ACC112 (cell line): ENCODE data around the gene THAP2.

Experiments used
- H2AFZ ChIP-seq: fragments of 200-600 bp; sonication (generic); one replicate; pipeline ENCODE4 v1.6.0; 2017; ENCODE audit warnings: antibody characterized with exemption, low read length; ENCODE audit not compliant: unreplicated experiment
- H3K27ac ChIP-seq: fragments of 200-600 bp; sonication (generic); 2 replicates; pipeline ENCODE4 v1.5.1; 2014; ENCODE audit warnings: low read depth, mild to moderate bottlenecking, antibody characterized with exemption, low read length, moderate library complexity
- H3K27me3 ChIP-seq: fragments of 200-600 bp; sonication (generic); 2 replicates; pipeline ENCODE4 v1.6.1; 2014; ENCODE audit warnings: mild to moderate bottlenecking, antibody characterized with exemption, low read length, moderate library complexity, mixed read lengths; ENCODE audit not compliant: insufficient read depth
- H3K36me3 ChIP-seq: fragments of 200-600 bp; sonication (generic); 2 replicates; pipeline ENCODE4 v1.6.1; 2016; ENCODE audit warnings: mild to moderate bottlenecking, antibody characterized with exemption, low read length, moderate library complexity, mixed read lengths; ENCODE audit not compliant: insufficient read depth
- H3K4me1 ChIP-seq: fragments of 200-600 bp; sonication (generic); one replicate; pipeline ENCODE4 v1.6.1; 2016; ENCODE audit warnings: low read length, mixed read lengths; ENCODE audit not compliant: insufficient read depth, unreplicated experiment, control insufficient read depth
- H3K4me3 ChIP-seq: fragments of 200-600 bp; sonication (generic); 2 replicates; pipeline ENCODE4 v1.5.1; 2014; ENCODE audit warnings: mild to moderate bottlenecking, low read depth, low read length
- H3K79me2 ChIP-seq: fragments of 200-600 bp; sonication (generic); one replicate; pipeline ENCODE4 v1.6.0; 2016; ENCODE audit warnings: low read length; ENCODE audit not compliant: control insufficient read depth, unreplicated experiment, insufficient read depth

The THAP2 gene

GRCh38 chr12:71656740-71657139 is 7.4 kb upstream of the THAP2 start:
- peaks cover 77% of the 10 kb centered on the region for H3K36me3 ChIP-seq
- peaks cover 88% of the 10 kb centered on the region for H3K79me2 ChIP-seq
- peak overlapping the region; percentile 15; the same call in 1 of the 2 replicates for H3K4me3 ChIP-seq
- H3K27ac ChIP-seq = no peak overlapping the region
- peaks cover 17% of the 10 kb centered on the region for H3K4me1 ChIP-seq
- H3K27me3 ChIP-seq = no peaks in the 10 kb centered on the region
- H2AFZ ChIP-seq = no peak overlapping the region

GRCh38 chr12:71661977-71662530 is 2.0 kb upstream of the THAP2 start:
- Histone ChIP-seq H3K27me3 (no peaks in the 10 kb centered on the region), H2AFZ (no peak overlapping the region), H3K79me2 (peaks cover 74% of the 10 kb centered on the region), H3K27ac (peak overlapping the region; percentile 89), H3K36me3 (peaks cover 28% of the 10 kb centered on the region), H3K4me1 (peaks cover 21% of the 10 kb centered on the region), H3K4me3 (peak overlapping the region; percentile 96)

- peaks cover 21% of the 10 kb centered on the region for H3K4me1 ChIP-seq
- peaks cover 22% of the 10 kb centered on the region for H3K36me3 ChIP-seq
- H3K27me3 ChIP-seq = no peaks in the 10 kb centered on the region
- peak overlapping the region; percentile 89 for H3K27ac ChIP-seq
- H2AFZ ChIP-seq = peak overlapping the region; percentile 10
- peak overlapping the region; percentile 96 for H3K4me3 ChIP-seq
- H3K79me2 ChIP-seq = peaks cover 68% of the 10 kb centered on the region
Observed at GRCh38 chr12:71662849-71663560, 1.1 kb upstream of the THAP2 start.

GRCh38 chr12:71664411-71665089 is 449 bp downstream of the THAP2 start:
- Histone ChIP-seq H3K79me2 (peaks cover 53% of the 10 kb centered on the region), H3K27ac (peak overlapping the region; percentile 89), H2AFZ (peak overlapping the region; percentile 82), H3K4me1 (peaks cover 19% of the 10 kb centered on the region), H3K27me3 (no peaks in the 10 kb centered on the region), H3K36me3 (peaks cover 9% of the 10 kb centered on the region), H3K4me3 (peak overlapping the region; percentile 96)

- peak overlapping the region; percentile 89 for H3K27ac ChIP-seq
- peaks cover 15% of the 10 kb centered on the region for H3K4me1 ChIP-seq
- peak overlapping the region; percentile 82 for H2AFZ ChIP-seq
Observed at GRCh38 chr12:71665090-71665463, 976 bp downstream of the THAP2 start.

GRCh38 chr12:71666259-71666658 is 2.2 kb downstream of the THAP2 start:
- Histone ChIP-seq H3K36me3 (no peaks in the 10 kb centered on the region), H3K79me2 (peaks cover 41% of the 10 kb centered on the region), H2AFZ (no peak overlapping the region), H3K27me3 (no peaks in the 10 kb centered on the region), H3K27ac (no peak overlapping the region), H3K4me3 (no peak overlapping the region), H3K4me1 (peaks cover 9% of the 10 kb centered on the region)

More at GRCh38 chr12:71665090-71665463, 976 bp downstream of the THAP2 start:
- Histone ChIP-seq H3K27me3 (no peaks in the 10 kb centered on the region), H3K4me3 (peak overlapping the region; percentile 96), H3K79me2 (peaks cover 48% of the 10 kb centered on the region), H3K36me3 (peaks cover 4% of the 10 kb centered on the region; the same call in 1 of the 2 replicates)

GRCh38 chr12:71671311-71671710 is 7.2 kb downstream of the THAP2 start:
- Histone ChIP-seq H3K36me3 (no peaks in the 10 kb centered on the region), H3K4me1 (no peaks in the 10 kb centered on the region), H3K4me3 (no peak overlapping the region), H2AFZ (no peak overlapping the region), H3K27ac (no peak overlapping the region), H3K27me3 (no peaks in the 10 kb centered on the region), H3K79me2 (peaks cover under 1% of the 10 kb centered on the region)

- Histone ChIP-seq H3K4me1 (no peaks in the 10 kb centered on the region), H3K27me3 (no peaks in the 10 kb centered on the region), H3K27ac (no peak overlapping the region), H2AFZ (no peak overlapping the region), H3K36me3 (no peaks in the 10 kb centered on the region), H3K4me3 (no peak overlapping the region), H3K79me2 (no peaks in the 10 kb centered on the region)
Observed at GRCh38 chr12:71671816-71672215, 7.7 kb downstream of the THAP2 start.

GRCh38 chr12:71682466-71682865 is 18.4 kb downstream of the THAP2 start:
- Histone ChIP-seq H3K4me1 (peaks cover 6% of the 10 kb centered on the region), H3K36me3 (no peaks in the 10 kb centered on the region), H3K4me3 (no peak overlapping the region), H2AFZ (no peak overlapping the region), H3K79me2 (peaks cover 5% of the 10 kb centered on the region), H3K27ac (no peak overlapping the region), H3K27me3 (no peaks in the 10 kb centered on the region)

- Histone ChIP-seq H3K27me3 (no peaks in the 10 kb centered on the region), H3K4me3 (no peak overlapping the region), H3K36me3 (no peaks in the 10 kb centered on the region), H2AFZ (no peak overlapping the region), H3K4me1 (peaks cover 10% of the 10 kb centered on the region), H3K27ac (no peak overlapping the region), H3K79me2 (peaks cover 9% of the 10 kb centered on the region)
Observed at GRCh38 chr12:71683633-71684032, 19.5 kb downstream of the THAP2 start.
